Endodermal cell (in vitro differentiated cells): Measurements from ENCODE around the gene ARHGAP42. TPM values are rescaled to one million over a fixed set of nuclear protein-coding genes. Genes with fewer than 3 reads are reported as not detected.

Experiments
- DNase-seq: peaks from one replicate; pipeline ENCODE4 v3.0.0-alpha.2; 2017
- H3K27ac ChIP-seq: 2 replicates; pipeline ENCODE4 v1.5.1; 2013; ENCODE audit warnings: mild to moderate bottlenecking, low read depth, low read length, moderate library complexity
- H3K27me3 ChIP-seq: 2 replicates; pipeline ENCODE4 v1.6.1; 2013; ENCODE audit warnings: mild to moderate bottlenecking, low read length, moderate library complexity; ENCODE audit not compliant: insufficient read depth, control insufficient read depth, poor library complexity, severe bottlenecking
- H3K36me3 ChIP-seq: 2 replicates; pipeline ENCODE4 v1.7.0; 2013; ENCODE audit warnings: mild to moderate bottlenecking, low read length, moderate library complexity; ENCODE audit not compliant: control insufficient read depth, insufficient read depth
- H3K4me1 ChIP-seq: one replicate; pipeline ENCODE4 v1.7.0; 2013; ENCODE audit warnings: low read length; ENCODE audit not compliant: control insufficient read depth, insufficient read depth
- H3K4me3 ChIP-seq: 2 replicates; pipeline ENCODE4 v1.5.1; 2013; ENCODE audit warnings: mild to moderate bottlenecking, low read length, moderate library complexity
- H3K9ac ChIP-seq: 2 replicates; pipeline ENCODE4 v1.6.1; 2013; ENCODE audit warnings: mild to moderate bottlenecking, low read length, moderate library complexity; ENCODE audit not compliant: poor library complexity, severe bottlenecking; ENCODE audit errors: extremely low read depth
- H3K9me3 ChIP-seq: 2 replicates; pipeline ENCODE4 v1.6.1; 2013; ENCODE audit warnings: mild to moderate bottlenecking, low read length, moderate library complexity; ENCODE audit not compliant: control insufficient read depth
- H3K27ac Mint-ChIP-seq: 2 replicates; pipeline ENCODE4 v1.8.0; 2020; ENCODE audit warnings: mixed read lengths
- H3K27me3 Mint-ChIP-seq: 2 replicates; pipeline ENCODE4 v1.8.0; 2021; ENCODE audit warnings: mild to moderate bottlenecking, mixed read lengths; ENCODE audit not compliant: insufficient read depth
- H3K36me3 Mint-ChIP-seq: 2 replicates; pipeline ENCODE4 v1.8.0; 2020; ENCODE audit warnings: low read depth, mixed read lengths
- H3K4me1 Mint-ChIP-seq: 2 replicates; pipeline ENCODE4 v1.8.0; 2020; ENCODE audit warnings: mixed read lengths
- H3K4me3 Mint-ChIP-seq: 2 replicates; pipeline ENCODE4 v1.8.0; 2020; ENCODE audit warnings: mild to moderate bottlenecking, moderate library complexity, mixed read lengths
- H3K9me3 Mint-ChIP-seq: 2 replicates; pipeline ENCODE4 v1.8.0; 2020; ENCODE audit warnings: mild to moderate bottlenecking, mixed read lengths
- WGBS, 2 experiments: methylation state at CpG; one replicate each; pipeline versions ENCODE4 v1.1.5 to v1.1.7; 2013; ENCODE audit warnings: missing lambda C conversion rate in 2 of 2, mixed read lengths in 1 of 2; ENCODE audit not compliant: insufficient coverage in 1 of 2, insufficient read length in 1 of 2; 5-methylcytosine and 5-hydroxymethylcytosine counted together
- total RNA-seq, 2 donors: library from RNA; stranded (reverse); fragmentation: NEBNext Ultra II Directional in 1 of 2; extraction: Animal tissue kit (Norgen Biotek cat#: 25700) in 1 of 2; gene quantifications; 2 replicates in 1 of 2; 3 replicates in 1 of 2; pipeline ENCODE4 v1.2.1, GENCODE V29; 2021
- TF ChIP-seq, protein P1 (sequence below): fragments of 200-600 bp; sonication (generic); conservative IDR thresholded peaks from 2 replicates; pipeline ENCODE4 v1.5.0; 2021; ENCODE audit warnings: antibody characterized with exemption, mild to moderate bottlenecking

The ARHGAP42 gene
- total RNA-seq, 2 donors from 2014 or later, result 164 to 176 TPM

DNA sequence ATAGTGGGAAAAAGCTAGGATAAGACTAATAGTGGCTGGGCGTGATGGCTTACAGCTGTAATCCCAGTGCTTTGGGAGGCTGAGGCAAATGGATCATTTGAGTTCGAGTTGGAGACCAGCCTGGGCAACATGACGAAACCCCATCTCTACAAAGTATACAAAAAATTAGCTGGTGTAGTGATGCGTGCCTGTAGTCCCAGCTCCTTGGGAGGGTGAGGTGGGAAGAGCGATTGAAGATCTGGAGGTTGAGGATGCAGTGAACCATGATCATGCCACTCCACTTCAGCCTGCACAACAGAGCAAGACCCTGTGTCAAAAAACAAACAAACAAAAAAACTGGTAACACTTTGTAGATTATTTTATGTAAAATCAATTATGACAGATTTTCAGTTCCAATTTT, 8.8 kb downstream of the ARHGAP42 start:
- 100% methylated on average over 2 of the region's 5 CpGs for WGBS, 2 experiments
- Mint-ChIP-seq H3K4me3 (no peak overlapping the region), H3K36me3 (peaks cover 75% of the 10 kb centered on the region), H3K27me3 (no peaks in the 10 kb centered on the region), H3K27ac (no peak overlapping the region), H3K4me1 (peaks cover 23% of the 10 kb centered on the region), H3K9me3 (no peaks in the 10 kb centered on the region)
- Histone ChIP-seq H3K9me3 (no peaks in the 10 kb centered on the region), H3K27ac (no peak overlapping the region), H3K27me3 (no peaks in the 10 kb centered on the region), H3K4me3 (no peak overlapping the region), H3K36me3 (peaks cover 77% of the 10 kb centered on the region), H3K4me1 (no peaks in the 10 kb centered on the region), H3K9ac (no peak overlapping the region)
- DNase-seq, result no peak
- TF ChIP-seq, protein P1, sequence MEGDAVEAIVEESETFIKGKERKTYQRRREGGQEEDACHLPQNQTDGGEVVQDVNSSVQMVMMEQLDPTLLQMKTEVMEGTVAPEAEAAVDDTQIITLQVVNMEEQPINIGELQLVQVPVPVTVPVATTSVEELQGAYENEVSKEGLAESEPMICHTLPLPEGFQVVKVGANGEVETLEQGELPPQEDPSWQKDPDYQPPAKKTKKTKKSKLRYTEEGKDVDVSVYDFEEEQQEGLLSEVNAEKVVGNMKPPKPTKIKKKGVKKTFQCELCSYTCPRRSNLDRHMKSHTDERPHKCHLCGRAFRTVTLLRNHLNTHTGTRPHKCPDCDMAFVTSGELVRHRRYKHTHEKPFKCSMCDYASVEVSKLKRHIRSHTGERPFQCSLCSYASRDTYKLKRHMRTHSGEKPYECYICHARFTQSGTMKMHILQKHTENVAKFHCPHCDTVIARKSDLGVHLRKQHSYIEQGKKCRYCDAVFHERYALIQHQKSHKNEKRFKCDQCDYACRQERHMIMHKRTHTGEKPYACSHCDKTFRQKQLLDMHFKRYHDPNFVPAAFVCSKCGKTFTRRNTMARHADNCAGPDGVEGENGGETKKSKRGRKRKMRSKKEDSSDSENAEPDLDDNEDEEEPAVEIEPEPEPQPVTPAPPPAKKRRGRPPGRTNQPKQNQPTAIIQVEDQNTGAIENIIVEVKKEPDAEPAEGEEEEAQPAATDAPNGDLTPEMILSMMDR, result no peak

DNA sequence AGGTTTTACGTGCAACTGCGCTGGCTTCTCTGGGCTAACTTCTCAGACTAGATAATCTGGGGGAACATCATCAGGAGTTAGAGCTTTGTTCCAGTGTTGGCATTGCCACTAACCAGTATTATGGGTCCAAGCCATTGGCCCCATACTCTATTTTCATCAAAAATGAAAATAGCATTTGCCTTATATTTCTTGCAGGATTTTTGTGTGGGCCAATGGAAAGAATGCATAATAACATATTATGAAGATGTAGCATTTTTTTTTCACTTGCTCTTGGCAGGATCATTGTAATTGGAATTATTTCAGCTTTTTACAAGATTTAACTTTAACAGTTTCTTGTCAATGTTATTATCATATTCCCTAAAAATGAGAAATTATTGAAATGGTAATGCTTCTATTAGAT, 16.1 kb downstream of the ARHGAP42 start:
- no peak for DNase-seq
- no peaks in the 10 kb centered on the region for H3K4me1 ChIP-seq
- Mint-ChIP-seq H3K4me1 (peaks cover 39% of the 10 kb centered on the region), H3K4me3 (no peak overlapping the region), H3K36me3 (peaks cover 68% of the 10 kb centered on the region), H3K27ac (no peak overlapping the region), H3K9me3 (no peaks in the 10 kb centered on the region), H3K27me3 (no peaks in the 10 kb centered on the region)
- 96 to 100% methylated on average over 2 of the region's 2 CpGs for WGBS, 2 experiments
- no peaks in the 10 kb centered on the region for H3K9me3 ChIP-seq
- H3K36me3 ChIP-seq, result peaks cover 68% of the 10 kb centered on the region
- no peak overlapping the region for H3K27ac ChIP-seq
- H3K4me3 ChIP-seq, result no peak overlapping the region
- H3K27me3 ChIP-seq, result no peaks in the 10 kb centered on the region
- H3K9ac ChIP-seq, result no peak overlapping the region
- TF ChIP-seq, protein P1, result no peak

DNA sequence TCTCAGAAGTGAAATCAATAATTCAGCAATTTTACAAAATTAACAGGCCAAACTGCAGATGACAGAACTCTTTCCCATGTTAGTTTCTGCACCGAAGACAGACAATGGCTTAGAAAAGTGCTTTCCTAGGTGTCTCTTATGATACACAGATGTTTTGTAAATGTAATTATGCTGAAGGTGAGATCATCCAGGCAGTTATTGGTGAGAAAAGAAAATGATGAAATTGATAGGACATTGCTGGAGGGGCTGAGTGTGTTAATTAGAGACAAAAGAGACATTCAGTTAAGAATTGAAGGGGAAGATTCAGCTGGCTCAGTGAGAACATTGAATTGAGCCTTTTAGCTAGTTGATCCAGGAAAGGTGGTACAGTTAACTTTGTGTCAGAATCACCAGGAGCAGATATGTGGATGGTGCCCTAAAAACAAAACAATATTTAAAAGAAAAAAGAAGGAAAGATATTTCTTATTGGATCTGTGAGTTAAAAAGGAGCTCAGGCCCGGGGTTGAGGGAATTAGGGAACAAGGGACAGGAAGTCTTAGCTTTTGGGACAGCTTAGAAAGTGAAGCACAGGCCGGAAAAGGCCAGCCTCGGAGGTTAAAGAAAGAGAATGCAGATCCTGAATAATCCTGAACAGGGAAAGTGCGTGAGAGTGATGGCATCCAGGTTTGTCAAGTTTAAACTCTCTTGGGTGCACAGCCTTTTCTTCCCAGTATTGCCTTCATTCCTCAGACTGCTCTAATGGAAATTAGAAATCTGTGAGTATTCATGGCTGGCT, 16.9 kb downstream of the ARHGAP42 start:
- Histone ChIP-seq H3K9ac (no peak overlapping the region), H3K9me3 (no peaks in the 10 kb centered on the region), H3K4me1 (no peaks in the 10 kb centered on the region), H3K27ac (no peak overlapping the region), H3K36me3 (peaks cover 67% of the 10 kb centered on the region), H3K4me3 (no peak overlapping the region), H3K27me3 (no peaks in the 10 kb centered on the region)
- peaks cover 64% of the 10 kb centered on the region for H3K36me3 Mint-ChIP-seq
- H3K9me3 Mint-ChIP-seq, result no peaks in the 10 kb centered on the region
- no peak overlapping the region for H3K4me3 Mint-ChIP-seq
- peaks cover 32% of the 10 kb centered on the region for H3K4me1 Mint-ChIP-seq
- H3K27me3 Mint-ChIP-seq, result no peaks in the 10 kb centered on the region
- no peak for DNase-seq
- H3K27ac Mint-ChIP-seq, result peak overlapping the region; percentile 11
- TF ChIP-seq, protein P1, result no peak
- WGBS, 2 experiments, result 78 to 91% methylated on average over 5 of the region's 5 CpGs
